ENCODE data around the gene ADAMTS13.

ADAMTS13 gene

DNA sequence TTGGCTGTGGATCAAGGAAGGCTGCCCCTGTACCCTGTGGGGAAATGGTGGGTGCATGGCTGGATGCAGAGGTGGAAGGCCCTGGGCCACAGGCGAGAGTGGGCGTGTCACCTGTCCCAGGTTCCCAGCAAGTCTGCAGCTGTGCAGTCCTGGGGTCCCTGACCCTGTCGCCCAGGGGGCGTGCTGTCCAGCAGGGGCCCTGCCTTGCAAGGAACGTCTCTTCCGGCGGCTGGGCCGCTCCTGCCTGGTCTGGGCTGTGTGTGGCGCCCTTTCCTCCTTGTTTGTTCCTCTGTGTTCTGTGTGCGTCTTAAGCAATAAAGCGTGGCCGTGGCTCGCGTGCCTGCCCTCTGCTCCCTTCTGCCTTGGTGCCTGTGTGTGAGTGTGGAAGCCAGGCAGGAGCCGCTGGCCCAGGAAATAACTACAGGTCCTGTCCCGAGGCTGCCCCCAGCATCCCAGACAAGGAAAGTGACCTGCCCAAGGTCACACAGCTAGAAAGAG is 48.3 kb downstream of the ADAMTS13 start:
- no peak overlapping the region for H3K9ac ChIP-seq (ENCODE audit: low read length)
- H3K27ac ChIP-seq (ENCODE audit: low read length) = no peak overlapping the region
- H3K79me2 ChIP-seq (ENCODE audit: low read length) = no peaks in the 10 kb centered on the region
- no peak overlapping the region for H3K4me2 ChIP-seq (ENCODE audit: low read length)
- H3K36me3 ChIP-seq (replicated peaks; ENCODE audit: low read depth, low read length) = peaks cover 19% of the 10 kb centered on the region
- H3K4me3 ChIP-seq (ENCODE audit: low read length) = no peak overlapping the region
- no peaks in the 10 kb centered on the region for H3K27me3 ChIP-seq (ENCODE audit: low read depth, low read length)
- H3K9me3 ChIP-seq (ENCODE audit: insufficient read depth, low read length) = no peaks in the 10 kb centered on the region
- H3K4me1 ChIP-seq (ENCODE audit: low read length) = peaks cover 13% of the 10 kb centered on the region
- TF ChIP-seq EZH2phosphoT487 (IDR thresholded peaks at IDR 0.05; ENCODE audit: low read depth) = no peak
- no peak overlapping the region for H2AFZ ChIP-seq (ENCODE audit: low read depth, low read length)
- H4K20me1 ChIP-seq (ENCODE audit: insufficient read depth, low read length) = no peaks in the 10 kb centered on the region

DNA sequence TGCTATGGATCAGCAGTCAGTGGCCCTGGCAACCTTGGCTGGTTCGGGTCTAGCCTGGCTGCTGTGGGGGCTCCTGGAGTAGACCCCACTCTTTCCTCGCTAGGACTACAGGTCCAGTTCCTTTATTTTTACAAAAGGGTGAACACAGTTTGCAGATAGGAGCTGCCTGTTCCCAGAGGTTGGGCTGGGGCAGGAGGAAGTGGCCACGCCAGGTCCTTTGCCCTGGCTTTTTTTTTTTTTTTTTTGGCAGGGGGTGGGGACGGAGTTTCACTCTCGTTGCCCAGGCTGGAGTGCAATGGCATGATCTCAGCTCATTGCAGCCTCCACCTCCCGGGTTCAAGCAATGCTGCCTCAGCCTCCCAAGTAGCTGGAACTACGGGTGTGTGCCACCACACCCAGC is 48.8 kb downstream of the ADAMTS13 start:
- Histone ChIP-seq H3K27ac (ENCODE audit: low read length) (no peak overlapping the region), H4K20me1 (ENCODE audit: insufficient read depth, low read length) (no peaks in the 10 kb centered on the region), H2AFZ (ENCODE audit: low read depth, low read length) (no peak overlapping the region), H3K9me3 (ENCODE audit: insufficient read depth, low read length) (no peaks in the 10 kb centered on the region), H3K79me2 (ENCODE audit: low read length) (no peaks in the 10 kb centered on the region), H3K9ac (ENCODE audit: low read length) (no peak overlapping the region), H3K4me2 (ENCODE audit: low read length) (no peak overlapping the region), H3K27me3 (ENCODE audit: low read depth, low read length) (no peaks in the 10 kb centered on the region), H3K4me3 (ENCODE audit: low read length) (no peak overlapping the region), H3K4me1 (ENCODE audit: low read length) (peaks cover 12% of the 10 kb centered on the region), H3K36me3 (replicated peaks; ENCODE audit: low read depth, low read length) (peaks cover 19% of the 10 kb centered on the region)
- no peak for TF ChIP-seq EZH2phosphoT487 (IDR thresholded peaks at IDR 0.05; ENCODE audit: low read depth)
- TF ChIP-seq, protein P1, sequence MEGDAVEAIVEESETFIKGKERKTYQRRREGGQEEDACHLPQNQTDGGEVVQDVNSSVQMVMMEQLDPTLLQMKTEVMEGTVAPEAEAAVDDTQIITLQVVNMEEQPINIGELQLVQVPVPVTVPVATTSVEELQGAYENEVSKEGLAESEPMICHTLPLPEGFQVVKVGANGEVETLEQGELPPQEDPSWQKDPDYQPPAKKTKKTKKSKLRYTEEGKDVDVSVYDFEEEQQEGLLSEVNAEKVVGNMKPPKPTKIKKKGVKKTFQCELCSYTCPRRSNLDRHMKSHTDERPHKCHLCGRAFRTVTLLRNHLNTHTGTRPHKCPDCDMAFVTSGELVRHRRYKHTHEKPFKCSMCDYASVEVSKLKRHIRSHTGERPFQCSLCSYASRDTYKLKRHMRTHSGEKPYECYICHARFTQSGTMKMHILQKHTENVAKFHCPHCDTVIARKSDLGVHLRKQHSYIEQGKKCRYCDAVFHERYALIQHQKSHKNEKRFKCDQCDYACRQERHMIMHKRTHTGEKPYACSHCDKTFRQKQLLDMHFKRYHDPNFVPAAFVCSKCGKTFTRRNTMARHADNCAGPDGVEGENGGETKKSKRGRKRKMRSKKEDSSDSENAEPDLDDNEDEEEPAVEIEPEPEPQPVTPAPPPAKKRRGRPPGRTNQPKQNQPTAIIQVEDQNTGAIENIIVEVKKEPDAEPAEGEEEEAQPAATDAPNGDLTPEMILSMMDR (IDR thresholded peaks at IDR 0.05; ENCODE audit: low read depth, low read length) = no peak

DNA sequence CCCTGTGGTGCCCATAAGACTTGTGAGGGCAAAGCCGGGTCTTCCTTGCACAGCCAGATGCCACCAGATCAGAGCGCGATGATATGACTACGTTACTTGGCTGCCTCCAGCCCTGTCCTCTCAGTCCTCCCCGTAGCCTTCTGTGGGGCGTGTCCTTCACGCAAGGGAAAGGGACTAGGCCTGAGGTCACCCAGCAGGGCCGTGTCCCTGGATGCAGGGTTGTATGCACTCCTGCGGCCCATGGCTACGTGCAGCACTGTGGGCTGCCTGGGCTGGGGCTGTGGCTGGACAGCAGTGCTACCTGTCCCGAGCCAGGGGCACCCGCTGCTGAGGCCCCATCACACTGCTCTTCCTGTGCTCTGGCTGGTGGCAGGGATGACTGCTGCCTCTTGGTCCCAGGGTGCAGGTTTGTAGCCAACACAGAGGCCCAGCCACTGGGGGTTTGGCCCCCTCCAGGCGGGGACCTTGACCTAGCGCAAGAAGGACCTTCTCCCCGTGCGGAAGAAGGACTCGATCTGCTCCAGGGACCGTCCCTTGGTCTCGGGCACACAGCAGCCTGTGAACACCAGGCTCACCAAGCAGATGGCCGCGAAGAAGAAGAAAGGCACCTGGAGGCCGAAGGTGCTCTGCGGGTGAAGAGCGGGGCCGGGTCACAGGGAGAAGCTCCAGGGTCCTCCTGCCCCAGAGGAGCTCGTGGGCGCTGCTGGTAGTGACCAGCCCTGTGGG is 49.5 kb downstream of the ADAMTS13 start:
- H3K9ac ChIP-seq (ENCODE audit: low read length) = no peak overlapping the region
- peaks cover 24% of the 10 kb centered on the region for H3K36me3 ChIP-seq (replicated peaks; ENCODE audit: low read depth, low read length)
- H2AFZ ChIP-seq (ENCODE audit: low read depth, low read length) = no peak overlapping the region
- no peak overlapping the region for H3K27ac ChIP-seq (ENCODE audit: low read length)
- TF ChIP-seq, protein P1 (IDR thresholded peaks at IDR 0.05; ENCODE audit: low read depth, low read length) = no peak
- TF ChIP-seq EZH2phosphoT487 (IDR thresholded peaks at IDR 0.05; ENCODE audit: low read depth) = no peak
- no peak overlapping the region for H3K4me2 ChIP-seq (ENCODE audit: low read length)
- no peak overlapping the region for H3K4me3 ChIP-seq (ENCODE audit: low read length)
- no peaks in the 10 kb centered on the region for H4K20me1 ChIP-seq (ENCODE audit: insufficient read depth, low read length)
- peaks cover 18% of the 10 kb centered on the region for H3K4me1 ChIP-seq (ENCODE audit: low read length)
- H3K9me3 ChIP-seq (ENCODE audit: insufficient read depth, low read length) = no peaks in the 10 kb centered on the region
- H3K27me3 ChIP-seq (ENCODE audit: low read depth, low read length) = no peaks in the 10 kb centered on the region
- 0 out of 2 replicates have a peak, but pooled peaks cover under 1% of the 10 kb centered on the region for H3K79me2 ChIP-seq (ENCODE audit: low read length)

DNA sequence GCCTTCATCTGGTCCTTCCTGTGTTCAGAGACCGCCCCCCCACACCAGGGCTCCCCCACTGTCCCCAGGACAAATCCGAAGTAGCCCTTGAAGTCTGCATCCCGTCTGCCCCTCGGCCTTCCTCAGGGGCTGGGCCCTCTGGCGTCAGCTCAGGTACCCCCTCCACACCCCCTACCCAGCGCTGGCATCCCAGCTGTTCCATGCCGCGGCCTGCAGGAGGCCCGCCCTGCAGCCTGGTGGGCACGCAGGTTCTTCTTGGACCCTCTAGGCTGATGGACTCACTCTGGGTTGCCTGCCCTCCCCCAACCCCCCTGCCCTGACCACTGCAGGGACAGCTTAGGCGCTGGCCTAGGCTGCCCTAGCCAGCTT is 50.1 kb downstream of the ADAMTS13 start:
- Histone ChIP-seq H3K27me3 (ENCODE audit: low read depth, low read length) (no peaks in the 10 kb centered on the region), H3K9ac (ENCODE audit: low read length) (no peak overlapping the region), H3K4me1 (ENCODE audit: low read length) (peaks cover 23% of the 10 kb centered on the region), H3K79me2 (ENCODE audit: low read length) (peaks cover 4% of the 10 kb centered on the region; the same call in 1 of the 2 replicates), H3K27ac (ENCODE audit: low read length) (no peak overlapping the region), H3K36me3 (replicated peaks; ENCODE audit: low read depth, low read length) (peaks cover 27% of the 10 kb centered on the region), H3K9me3 (ENCODE audit: insufficient read depth, low read length) (no peaks in the 10 kb centered on the region), H3K4me3 (ENCODE audit: low read length) (no peak overlapping the region), H3K4me2 (ENCODE audit: low read length) (no peak overlapping the region), H2AFZ (ENCODE audit: low read depth, low read length) (no peak overlapping the region), H4K20me1 (ENCODE audit: insufficient read depth, low read length) (peaks cover 4% of the 10 kb centered on the region)
- TF ChIP-seq, protein P1 (IDR thresholded peaks at IDR 0.05; ENCODE audit: low read depth, low read length) = no peak
- no peak for TF ChIP-seq EZH2phosphoT487 (IDR thresholded peaks at IDR 0.05; ENCODE audit: low read depth)

All from OCI-LY3 (cell line).